ENCODE results near the gene RESP18. TPM values are rescaled to one million over a fixed set of nuclear protein-coding genes. Genes with fewer than 3 reads are reported as not detected.

RESP18 gene
- not detected in 2 replicates for total RNA-seq (2014; rRNA removed; shearing (Covaris generic))

DNA sequence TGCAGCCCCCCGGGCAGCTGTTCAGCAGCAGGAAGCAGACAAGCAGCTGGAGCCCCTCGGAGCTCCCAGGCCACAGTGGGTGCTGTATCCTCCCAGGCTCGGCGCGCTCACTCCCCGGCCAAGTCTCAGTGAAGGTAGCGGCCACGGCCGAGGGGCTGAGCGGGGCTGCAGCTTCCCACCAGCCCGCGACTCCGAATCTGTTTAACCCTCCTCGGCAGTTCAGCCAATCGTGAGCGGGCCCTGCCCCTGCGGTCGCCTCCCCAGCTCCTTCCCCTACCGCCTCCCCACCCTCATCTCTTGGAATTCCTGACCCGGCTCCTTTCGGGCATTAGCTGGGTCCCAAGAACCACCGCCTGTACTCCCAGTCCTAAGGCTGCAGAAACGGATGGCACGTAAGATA lies at the start of gene RESP18:
TSS of gene RESP18 (minus strand) at position 203 of the 400 bp plus-strand sequence.
- DNase-seq (ENCODE audit: low read depth): no peak

- DNase-seq (ENCODE audit: low read depth): no peak
These were observed 48.9 kb upstream of the RESP18 start for GRCh38 chr2:219381448-219381847.

- no peak for DNase-seq (ENCODE audit: low read depth)
These were observed 48.4 kb upstream of the RESP18 start for GRCh38 chr2:219380926-219381325.

GRCh38 chr2:219378163-219378851 lies 45.8 kb upstream of the RESP18 start:
- no peak for DNase-seq (ENCODE audit: low read depth)

- peak; percentile 61 for DNase-seq (ENCODE audit: low read depth)
These were observed 36.9 kb upstream of the RESP18 start for GRCh38 chr2:219369447-219369861.

GRCh38 chr2:219368690-219369191 lies 36.2 kb upstream of the RESP18 start:
- peak; percentile 95 for DNase-seq (ENCODE audit: low read depth)

- peak; percentile 96 for DNase-seq (ENCODE audit: low read depth)
These were observed 30.1 kb upstream of the RESP18 start for GRCh38 chr2:219362524-219363164.

- DNase-seq (ENCODE audit: low read depth): no peak
These were observed 29.5 kb upstream of the RESP18 start for GRCh38 chr2:219362072-219362471.

- DNase-seq (ENCODE audit: low read depth): no peak
These were observed 25.9 kb upstream of the RESP18 start for GRCh38 chr2:219358170-219359075.

- DNase-seq (ENCODE audit: low read depth): no peak
These were observed 24.3 kb upstream of the RESP18 start for GRCh38 chr2:219356834-219357233.

DNA sequence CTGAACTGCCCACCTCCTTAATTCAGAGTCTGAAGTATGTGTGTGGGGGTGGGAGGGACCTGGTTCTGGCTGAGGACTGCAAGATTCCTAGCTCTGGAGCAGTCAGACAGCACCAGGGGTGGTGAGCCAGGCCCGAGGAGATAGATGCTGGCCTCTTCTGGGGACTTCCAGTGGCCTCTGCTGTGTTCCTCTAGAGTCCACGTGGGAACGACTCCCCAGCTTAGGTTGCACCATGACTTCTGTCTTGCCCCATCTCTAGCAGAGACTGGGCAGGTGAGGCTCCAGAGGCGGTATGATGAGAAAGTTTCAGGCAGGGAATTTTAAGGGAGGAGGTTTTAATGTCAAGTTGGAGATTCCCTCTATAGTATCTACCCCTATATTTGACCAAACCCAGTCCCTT lies 22.0 kb upstream of the RESP18 start:
- no peak for DNase-seq (ENCODE audit: low read depth)

- no peak for DNase-seq (ENCODE audit: low read depth)
These were observed 20.6 kb upstream of the RESP18 start for GRCh38 chr2:219353129-219353528.

DNA sequence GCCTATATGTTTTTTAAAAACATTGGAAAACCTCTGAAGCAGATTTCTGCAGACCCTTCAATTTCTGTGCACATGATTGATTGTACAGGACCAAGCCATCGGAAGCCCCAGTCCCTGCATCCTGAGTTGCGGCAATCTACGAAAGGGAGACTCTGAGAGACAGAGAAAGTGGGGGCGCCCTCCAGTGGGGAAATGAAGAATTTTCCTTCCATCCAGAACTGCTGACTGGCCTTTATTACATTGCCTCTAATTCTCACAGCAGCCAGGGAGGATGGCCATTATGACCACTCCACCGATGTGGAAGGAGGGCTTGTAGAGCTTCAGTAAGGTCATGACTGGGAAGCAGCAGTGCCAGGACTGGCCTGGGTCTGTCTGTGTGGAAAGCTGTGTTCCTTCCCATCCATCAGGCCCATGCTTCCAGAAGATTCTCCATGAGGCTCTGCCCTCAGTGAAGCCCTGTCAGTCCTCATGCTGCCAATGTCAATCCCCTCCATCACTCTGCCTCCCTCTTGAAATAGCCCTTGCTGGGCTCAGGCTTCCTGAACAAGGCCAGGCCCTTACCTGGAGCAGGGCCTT lies 20.0 kb upstream of the RESP18 start:
- DNase-seq (ENCODE audit: low read depth): peak; percentile 64

DNA sequence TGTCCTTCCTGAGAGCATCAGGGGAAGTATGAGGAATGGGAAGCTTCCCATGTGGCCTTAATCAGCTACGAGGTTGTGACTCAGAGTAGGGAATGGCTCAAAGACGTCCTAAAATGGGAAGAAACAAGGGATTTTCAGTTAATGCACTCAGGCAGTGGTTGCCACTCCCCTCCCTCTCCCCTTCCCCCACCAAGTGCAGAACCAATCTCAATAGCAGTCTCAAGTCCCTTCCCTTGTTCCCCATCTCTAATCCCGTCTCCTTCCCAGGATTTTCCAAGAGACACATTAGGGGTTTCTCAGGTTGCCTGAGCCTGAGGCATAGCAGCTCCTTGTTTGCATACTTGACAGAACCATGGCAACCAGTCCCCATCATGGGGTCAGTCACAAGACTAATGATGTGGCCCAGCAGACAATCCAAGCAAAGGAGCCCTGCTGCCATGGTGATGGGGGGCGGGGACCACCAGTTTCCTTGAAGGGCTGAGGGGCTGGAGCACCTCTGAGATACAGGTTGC lies 18.2 kb upstream of the RESP18 start:
- DNase-seq (ENCODE audit: low read depth): peak; percentile 52

- no peak for DNase-seq (ENCODE audit: low read depth)
These were observed 17.7 kb upstream of the RESP18 start for GRCh38 chr2:219350215-219350614.

- DNase-seq (ENCODE audit: low read depth): peak; percentile 25
These were observed 12.3 kb upstream of the RESP18 start for GRCh38 chr2:219344751-219345430.

- no peak for DNase-seq (ENCODE audit: low read depth)
These were observed 2.8 kb upstream of the RESP18 start for GRCh38 chr2:219335373-219335786.

- no peak for DNase-seq (ENCODE audit: low read depth)
These were observed 1.5 kb upstream of the RESP18 start for GRCh38 chr2:219334076-219334475.

DNA sequence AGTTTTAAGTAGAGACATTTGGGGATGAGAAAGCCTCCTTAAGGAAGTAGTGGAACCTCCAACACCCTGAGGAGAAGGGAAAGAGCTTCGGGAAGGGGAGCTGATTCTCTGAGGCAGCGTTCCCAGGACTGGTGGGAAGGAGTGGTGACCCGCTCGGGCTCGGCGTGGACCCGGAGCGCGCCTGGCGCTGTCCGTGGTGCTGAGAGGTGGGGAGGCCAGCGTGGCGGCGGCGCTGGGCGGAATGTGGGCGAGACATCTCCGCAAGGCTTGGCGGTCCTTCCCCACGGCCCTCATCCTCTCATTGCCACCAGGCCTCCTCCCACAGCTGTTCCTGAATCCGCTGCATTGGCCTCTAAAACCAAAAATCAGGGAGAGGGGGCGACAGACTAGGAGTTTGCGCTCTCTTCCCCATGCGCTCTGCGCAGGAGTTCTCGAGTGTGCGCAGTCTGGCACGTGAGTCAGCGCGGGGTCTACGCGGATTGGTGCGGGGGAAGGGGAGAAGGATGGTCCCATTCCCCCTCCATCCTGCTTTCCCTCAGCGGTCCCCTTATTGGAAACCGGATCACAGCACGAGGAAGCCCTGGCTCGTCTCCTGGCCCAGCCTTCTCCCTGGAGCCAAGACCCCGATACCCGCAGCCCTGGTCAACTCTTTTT lies 857 bp downstream of the RESP18 start:
- no peak for DNase-seq (ENCODE audit: low read depth)

DNA sequence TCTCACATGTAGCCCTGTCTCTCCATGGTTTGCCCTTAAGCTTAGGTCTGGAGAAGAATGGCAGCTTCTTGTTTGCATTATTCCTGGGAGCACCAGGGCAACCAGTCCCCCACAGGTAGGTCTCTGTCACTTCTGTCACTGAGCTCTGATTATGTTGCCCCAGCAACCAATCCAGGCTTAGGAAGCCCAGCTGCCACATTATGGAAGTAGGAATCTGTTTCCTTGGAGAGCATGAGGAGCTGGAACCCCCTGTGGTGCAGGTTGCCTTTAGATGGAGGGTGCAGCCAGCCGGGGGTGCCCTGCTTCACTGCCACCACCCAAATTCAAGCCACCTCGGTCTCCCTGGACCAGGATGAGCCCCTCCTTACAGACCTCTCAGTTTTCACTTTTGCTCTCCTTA lies 4.8 kb downstream of the RESP18 start:
- DNase-seq (ENCODE audit: low read depth): no peak

Measured in M059J (cell line).